GM10266 (cell line): Measurements from ENCODE around the gene SMPD1.

ENCODE experiments used
- DNase-seq: peaks from one replicate; pipeline ENCODE4 v3.0.0; 2012; ENCODE audit errors: extremely low spot score
- CTCF ChIP-seq: IDR thresholded peaks from 2 replicates; pipeline ENCODE4 v1.5.1; 2012; ENCODE audit warnings: mild to moderate bottlenecking, low read depth; ENCODE audit not compliant: control insufficient read depth, insufficient read depth; ENCODE audit errors: missing control alignments

SMPD1 gene

GRCh38 chr11:6365659-6366058 is 24.6 kb upstream of the SMPD1 start:
- no peak for DNase-seq
- TF ChIP-seq CTCF = no peak

- TF ChIP-seq CTCF = no peak
- no peak for DNase-seq
Observed at GRCh38 chr11:6371825-6372224, 18.4 kb upstream of the SMPD1 start.

- TF ChIP-seq CTCF = no peak
- DNase-seq = no peak
Observed at GRCh38 chr11:6377902-6378639, 12.2 kb upstream of the SMPD1 start.

GRCh38 chr11:6378640-6378989 is 11.7 kb upstream of the SMPD1 start:
- DNase-seq = no peak
- no peak for TF ChIP-seq CTCF

GRCh38 chr11:6385046-6385777 is 5.1 kb upstream of the SMPD1 start:
- TF ChIP-seq CTCF = no peak
- no peak for DNase-seq

- no peak for DNase-seq
- no peak for TF ChIP-seq CTCF
Observed at GRCh38 chr11:6387811-6388599, 2.3 kb upstream of the SMPD1 start.
